Stimulated activated CD8-positive, alpha-beta memory T cell treated with anti-CD3 and anti-CD28 coated beads, Interleukin-15, amount 100 ng/mL, for 48 hours (primary cell): ENCODE measurements around the gene ZBTB8A.

Experiments
- DNase-seq, 2 donors: peaks; one replicate each; pipeline ENCODE4 v3.0.0-alpha.2; 2020; ENCODE audit warnings: low read depth in 2 of 2

Gene ZBTB8A

DNA sequence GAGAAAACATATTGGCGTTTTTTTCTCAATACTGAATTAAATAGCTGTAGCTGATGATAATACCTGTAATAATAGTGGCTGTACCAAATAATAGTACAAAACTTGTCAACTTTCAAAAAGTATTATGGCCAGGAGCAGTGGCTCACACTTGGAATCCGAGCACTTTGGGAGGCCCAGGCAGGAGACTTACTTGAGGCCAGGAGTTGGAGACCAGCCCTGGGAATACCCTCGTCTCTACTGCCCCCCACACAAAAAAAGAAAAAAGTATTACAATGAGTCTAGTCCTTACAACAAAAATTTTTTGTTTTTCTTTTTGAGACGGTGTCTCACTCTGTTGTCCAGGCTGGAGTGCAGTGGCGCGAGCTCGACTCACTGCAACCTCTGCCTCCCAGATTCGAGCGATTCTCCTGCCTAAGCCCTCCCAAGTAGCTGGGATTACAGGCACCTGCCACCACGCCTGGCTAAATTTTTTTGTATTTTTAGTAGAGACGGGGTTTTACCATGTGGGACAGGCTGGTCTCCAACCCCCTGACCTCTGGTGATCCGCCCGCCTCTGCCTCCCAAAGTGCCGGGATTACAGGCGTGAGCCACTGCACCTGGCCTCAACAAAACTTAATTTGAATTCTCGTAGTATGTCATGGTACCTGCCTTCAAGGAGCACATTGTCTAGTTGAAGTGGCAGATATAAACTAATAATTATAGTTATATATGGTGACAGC lies 113.2 kb downstream of the ZBTB8A start:
- DNase-seq = no peak
